Fibroblast of mammary gland (primary cell): ENCODE results near the gene ZNF32.

ENCODE experiments used
- DNase-seq: peaks from one replicate; pipeline ENCODE4 v3.0.0-alpha.2; 2010; ENCODE audit warnings: low read depth
- H3K4me3 ChIP-seq: 2 replicates; pipeline ENCODE4 v1.5.1; 2011; ENCODE audit warnings: low read depth, mild to moderate bottlenecking, low read length, moderate library complexity; ENCODE audit not compliant: control insufficient read depth
- CTCF ChIP-seq: conservative IDR thresholded peaks from 2 replicates; pipeline ENCODE4 v1.5.1; 2011; ENCODE audit warnings: low read depth, low read length, inconsistent platforms; ENCODE audit not compliant: control insufficient read depth, insufficient read depth

Gene ZNF32

GRCh38 chr10:43627942-43628341, 20.7 kb downstream of the ZNF32 start:
- TF ChIP-seq CTCF, result no peak
- H3K4me3 ChIP-seq, result no peak overlapping the region
- DNase-seq, result no peak

DNA sequence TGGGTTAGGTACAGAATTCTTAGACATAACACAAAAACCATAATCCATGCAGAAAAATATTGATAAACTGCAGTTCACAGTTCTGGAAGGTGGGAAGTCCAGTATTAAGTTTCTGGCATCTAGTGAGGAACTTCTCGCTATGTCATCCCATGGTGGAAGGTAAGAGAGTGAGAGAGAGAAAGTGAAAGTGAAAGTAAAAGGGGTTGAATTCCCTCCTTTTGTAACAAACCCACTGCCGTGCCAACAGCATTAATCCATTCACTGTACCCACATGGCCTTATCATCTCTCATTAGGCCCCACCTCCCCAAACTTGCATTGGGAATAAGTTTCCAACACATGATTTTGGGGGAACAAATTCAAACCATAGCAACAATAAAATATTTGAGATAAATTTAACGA, 25.3 kb downstream of the ZNF32 start:
- H3K4me3 ChIP-seq, result no peak overlapping the region
- TF ChIP-seq CTCF, result no peak
- peak; percentile 17 for DNase-seq

- no peak for TF ChIP-seq CTCF
Measured at GRCh38 chr10:43622038-43622437, 26.6 kb downstream of the ZNF32 start.

GRCh38 chr10:43619368-43619767, 29.3 kb downstream of the ZNF32 start:
- H3K4me3 ChIP-seq, result no peak overlapping the region
- TF ChIP-seq CTCF, result no peak
- no peak for DNase-seq

More at GRCh38 chr10:43622038-43622437, 26.6 kb downstream of the ZNF32 start:
- H3K4me3 ChIP-seq, result no peak overlapping the region
- no peak for DNase-seq

DNA sequence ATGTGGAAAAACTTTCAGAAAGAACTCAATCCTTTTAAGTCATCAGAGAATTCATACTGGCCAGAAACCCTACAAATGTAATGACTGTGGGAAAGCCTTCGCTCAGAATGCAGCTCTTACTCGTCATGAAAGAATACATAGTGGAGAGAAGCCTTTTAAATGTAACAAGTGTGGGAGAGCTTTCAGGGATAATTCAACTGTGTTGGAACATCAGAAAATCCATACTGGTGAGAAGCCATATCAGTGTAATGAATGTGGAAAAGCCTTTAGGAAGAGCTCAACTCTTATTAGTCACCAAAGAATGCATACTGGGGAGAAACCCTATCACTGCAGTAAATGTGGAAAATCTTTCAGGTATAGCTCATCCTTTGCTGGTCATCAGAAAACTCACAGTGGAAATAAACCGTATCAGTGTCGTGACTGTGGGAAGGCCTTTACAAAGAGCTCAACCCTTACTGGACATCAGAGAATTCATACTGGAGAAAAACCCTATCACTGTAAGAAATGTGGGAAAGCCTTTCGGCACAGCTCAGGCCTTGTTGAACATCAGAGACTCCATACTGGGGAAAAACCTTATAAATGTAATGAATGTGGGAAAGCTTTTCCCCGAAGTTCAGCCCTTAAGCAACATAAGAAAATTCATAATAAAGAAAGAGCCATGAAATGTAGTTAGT, 31.8 kb downstream of the ZNF32 start:
- no peak overlapping the region for H3K4me3 ChIP-seq
- DNase-seq, result no peak
- TF ChIP-seq CTCF, result no peak

DNA sequence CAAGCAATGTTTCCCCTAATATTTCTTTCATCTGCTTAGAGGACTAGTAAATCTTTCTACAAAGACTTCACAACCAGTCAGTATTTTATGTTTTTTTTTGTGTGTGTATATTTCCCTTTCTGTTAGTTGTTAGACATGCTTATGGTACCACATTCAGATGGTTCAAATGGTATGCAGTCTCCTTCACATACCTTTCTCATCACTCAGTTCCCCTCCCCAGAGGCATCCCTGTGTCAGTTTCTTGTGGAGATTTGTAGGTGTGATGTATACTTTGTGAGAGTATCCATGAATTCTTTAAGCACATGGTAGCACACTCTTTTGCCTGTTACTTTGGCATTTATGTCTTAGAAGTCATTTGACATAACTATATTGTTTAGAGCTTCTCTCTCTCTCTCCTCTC, 38.0 kb downstream of the ZNF32 start:
- no peak for TF ChIP-seq CTCF
- DNase-seq, result peak; percentile 49
- no peak overlapping the region for H3K4me3 ChIP-seq

- TF ChIP-seq CTCF, result no peak
- no peak for DNase-seq
- H3K4me3 ChIP-seq, result peak overlapping the region; percentile 71
Measured at GRCh38 chr10:43607199-43607573, 41.5 kb downstream of the ZNF32 start.
